Renal cortex interstitium (tissue), 15 donors: ENCODE measurements around the gene DLGAP1. TPM values are rescaled to one million over a fixed set of nuclear protein-coding genes. Genes with fewer than 3 reads are reported as not detected.
"Not testable (repeated sequence)": the region's sequence is repeated elsewhere in the genome, so short reads cannot be mapped to it uniquely, and the experiment has no call there.

Experiments used
- DNase-seq, 11 donors: peaks; one replicate each; pipeline ENCODE4 v3.0.0-alpha.2; 2013; ENCODE audit warnings: low read depth in 9 of 11, low spot score in 4 of 11; ENCODE audit errors: extremely low read depth in 1 of 11
- long read RNA-seq, 16 experiments: transcript quantifications; one replicate each; lab custom pipeline, GENCODE V29; 2026
- polyA plus RNA-seq, 3 donors: library from polyadenylated mRNA; unstranded; fragments of 120-200 nt; gene quantifications; one replicate each; pipeline ENCODE4 v1.2.1, GENCODE V29; 2013; ENCODE audit not compliant: insufficient read length in 3 of 3

The DLGAP1 gene
- polyA plus RNA-seq, result 1 to 10 TPM; 4.6 to 6.1 (median 5.9) TPM
- long read RNA-seq, donor 1, result 0 reads
- long read RNA-seq, donor 2, partial matches to known transcripts, result 0 of 1 reads
- long read RNA-seq, donor 2, other reads (novel, unspliced or antisense), result 0 of 1 reads
- long read RNA-seq, donor 3, result 0 reads
- long read RNA-seq, donor 4, result 0 reads
- long read RNA-seq, donor 5, result 0 reads
- long read RNA-seq, donor 6, result 0 reads
- long read RNA-seq, donor 7, result 0 reads
- long read RNA-seq, donor 8, result 0 reads
- long read RNA-seq, donor 9, result 0 reads
- long read RNA-seq, donor 10, result 0 reads
- long read RNA-seq, donor 11, result 0 reads
- long read RNA-seq, donor 12, result 0 reads
- long read RNA-seq, donor 13, result 0 reads
- long read RNA-seq, donor 14, full-length matches to known transcripts, result 1 of 1 reads
- long read RNA-seq, donor 14, partial matches to known transcripts, result 0 of 1 reads
- long read RNA-seq, donor 14, other reads (novel, unspliced or antisense), result 0 of 1 reads
- long read RNA-seq, donor 15, result 0 reads
- long read RNA-seq, donor 16, partial matches to known transcripts, result 0 of 1 reads
- long read RNA-seq, donor 16, other reads (novel, unspliced or antisense), result 0 of 1 reads

DNA sequence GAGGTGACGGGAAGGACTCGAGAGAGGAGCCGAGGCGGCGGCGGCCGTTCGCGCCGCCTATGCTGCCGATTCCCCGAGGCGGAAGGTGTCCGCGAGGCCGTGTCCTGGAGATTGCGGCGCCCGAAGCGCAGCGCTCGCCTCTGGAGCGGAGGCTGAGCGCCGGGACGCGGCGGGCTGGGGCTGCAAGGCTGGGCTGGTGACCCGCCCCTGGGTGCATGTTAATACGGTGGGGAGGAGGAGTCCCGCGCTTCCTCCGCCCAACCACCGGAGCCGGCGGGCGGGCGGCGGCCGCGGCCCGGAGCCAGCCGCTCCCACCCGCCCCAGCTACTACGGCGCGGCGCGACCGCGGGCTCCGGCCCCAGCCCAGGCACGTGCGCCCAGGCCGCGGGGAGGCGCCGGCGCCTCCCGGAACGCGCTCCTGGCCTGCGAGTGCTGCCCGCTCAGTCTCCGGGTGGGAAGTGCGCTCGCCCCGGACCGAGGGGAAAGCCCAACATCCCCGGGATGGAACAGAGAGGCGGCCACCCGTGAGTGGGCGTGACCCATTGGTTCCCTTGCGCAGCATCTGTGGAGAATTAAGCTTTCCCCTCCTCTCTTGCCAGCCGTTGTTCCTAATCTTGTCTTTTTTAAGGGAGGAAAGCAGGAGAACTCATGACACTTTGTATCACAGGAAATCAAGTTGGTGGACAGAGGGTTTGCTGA lies at the start of gene DLGAP1:
Gene DLGAP1 (minus strand): TSS at position 195 of the 699 bp plus-strand sequence.
- DNase-seq, result peak in 8 of 11 donors; percentile 49 to 72 (median 67)

- not testable (repeated sequence) for DNase-seq
Observed at GRCh38 chr18:4494703-4495284, 39.7 kb upstream of the DLGAP1 start.

GRCh38 chr18:4468511-4468910 lies 13.4 kb upstream of the DLGAP1 start:
- DNase-seq, result no peak

GRCh38 chr18:4454537-4455112 lies 482 bp downstream of the DLGAP1 start:
- peak in 3 of 11 donors; percentile 12 to 20 (median 17) for DNase-seq

DNA sequence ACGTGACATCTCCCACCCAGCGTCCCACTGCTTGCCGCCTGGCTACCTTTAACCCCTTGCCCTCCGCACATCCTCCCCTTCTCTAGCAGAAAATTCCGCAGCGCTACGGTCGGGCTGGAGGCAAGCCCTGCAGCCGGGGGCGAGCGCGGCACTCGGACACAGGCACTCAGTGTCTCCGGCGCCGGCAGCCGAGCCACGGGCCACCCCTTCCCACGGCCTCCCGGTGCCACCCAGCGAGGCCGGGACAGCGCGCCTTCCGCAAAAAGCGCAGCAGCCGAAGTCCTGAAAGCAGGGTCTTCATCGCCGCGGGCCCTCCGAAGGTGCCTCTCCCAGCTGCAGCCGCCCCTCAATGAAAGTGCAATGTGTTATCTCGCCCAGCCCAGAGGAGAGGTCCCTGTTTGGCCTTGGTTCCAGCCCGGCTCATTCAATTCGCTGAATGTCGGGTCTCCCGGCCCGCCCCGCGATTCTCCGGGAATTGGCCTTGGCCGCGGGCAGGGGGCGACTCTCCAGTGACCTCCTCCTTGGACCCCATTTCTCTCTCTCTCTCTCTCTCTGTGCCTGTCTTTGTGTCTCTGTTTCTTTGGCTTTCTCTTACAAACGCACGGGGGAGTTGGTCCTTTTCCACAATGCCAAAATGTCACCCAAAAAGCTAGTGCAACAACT lies 1.1 kb downstream of the DLGAP1 start:
- peak in 3 of 11 donors; percentile 23 to 28 (median 24) for DNase-seq

DNA sequence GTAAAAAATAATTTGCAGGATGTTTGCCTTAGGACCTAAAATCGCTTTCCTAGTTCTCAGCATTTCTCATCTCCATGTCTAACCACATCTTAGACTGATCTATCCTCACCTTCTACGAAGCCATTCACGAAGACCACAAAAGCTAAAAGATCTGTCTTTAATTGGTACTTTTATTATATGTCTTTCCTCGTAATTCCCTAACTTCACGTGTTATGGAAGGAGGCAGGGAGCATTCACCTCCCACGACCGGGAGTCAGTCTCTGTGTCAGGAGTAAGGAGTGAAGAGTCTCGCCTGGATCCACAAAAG lies 1.6 kb downstream of the DLGAP1 start:
- DNase-seq, result peak in 1 of 11 donors; percentile 24

GRCh38 chr18:4450065-4450658 lies 4.9 kb downstream of the DLGAP1 start:
- peak in 1 of 11 donors; percentile 20 for DNase-seq

- no peak for DNase-seq
Observed at GRCh38 chr18:4445902-4446301, 9.2 kb downstream of the DLGAP1 start.

GRCh38 chr18:4444306-4444705 lies 10.8 kb downstream of the DLGAP1 start:
- DNase-seq, result no peak

GRCh38 chr18:4441098-4441497 lies 14.0 kb downstream of the DLGAP1 start:
- no peak for DNase-seq

- no peak for DNase-seq
Observed at GRCh38 chr18:4438938-4439337, 16.2 kb downstream of the DLGAP1 start.

GRCh38 chr18:4433717-4434116 lies 21.4 kb downstream of the DLGAP1 start:
- no peak for DNase-seq

DNA sequence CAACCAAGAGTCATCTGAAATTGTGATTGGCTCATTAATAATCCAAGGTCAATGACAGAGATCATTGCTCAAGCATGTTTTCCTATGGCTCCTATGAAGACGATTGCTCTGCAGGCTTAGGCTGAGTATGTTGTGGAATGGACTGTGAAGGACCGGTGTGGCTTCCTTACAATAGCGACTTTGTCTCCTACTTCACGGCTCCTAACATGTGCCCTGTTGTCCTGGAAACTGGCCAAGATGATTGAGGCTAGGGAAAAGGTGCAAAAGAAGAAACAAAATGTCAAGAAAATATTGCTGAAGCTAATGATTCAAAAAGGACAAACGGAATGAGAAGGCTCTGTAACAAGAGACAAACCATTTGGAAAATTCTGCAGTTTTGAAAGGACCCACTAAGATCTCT lies 24.3 kb downstream of the DLGAP1 start:
- DNase-seq, result no peak

DNA sequence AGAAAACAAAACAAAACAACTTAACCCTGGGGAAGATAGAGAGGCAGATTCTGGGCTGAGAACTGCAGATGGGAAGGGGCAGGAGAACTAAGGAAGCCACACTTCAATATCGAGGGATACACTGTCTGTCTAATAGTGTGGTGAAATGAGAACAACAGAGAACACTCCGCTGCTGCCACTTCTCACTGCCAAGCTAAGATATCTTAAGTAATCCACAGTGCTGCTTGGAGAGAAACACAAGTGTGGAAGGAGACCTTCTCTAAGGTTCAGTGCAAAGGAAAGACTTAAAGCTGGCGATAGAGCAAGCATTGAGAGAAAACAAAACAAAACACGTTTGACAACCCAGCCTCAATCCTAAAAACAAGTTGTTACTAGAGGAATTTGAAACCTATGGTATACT lies 37.4 kb downstream of the DLGAP1 start:
- DNase-seq, result no peak

DNA sequence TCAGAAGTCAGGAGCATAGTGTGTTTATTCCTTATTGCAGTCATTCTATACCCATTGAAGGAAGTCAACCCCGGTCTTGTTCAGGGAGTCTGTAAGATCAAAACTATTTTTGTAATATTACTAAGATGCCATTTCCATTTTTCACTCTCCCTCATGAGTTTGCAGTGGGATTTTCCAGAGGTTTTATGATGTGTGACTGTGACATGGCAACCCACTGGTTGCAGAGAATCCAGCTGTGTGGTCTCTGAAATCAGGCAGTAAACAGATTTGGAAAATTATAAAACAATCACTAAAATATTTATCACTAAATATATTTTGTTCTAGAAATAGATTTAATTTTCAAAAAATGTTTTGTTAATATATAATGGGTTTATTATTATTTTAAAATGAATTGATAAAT lies 38.1 kb downstream of the DLGAP1 start:
- no peak for DNase-seq

- DNase-seq, result no peak
Observed at GRCh38 chr18:4412286-4412685, 42.8 kb downstream of the DLGAP1 start.

- no peak for DNase-seq
Observed at GRCh38 chr18:4406856-4407255, 48.3 kb downstream of the DLGAP1 start.

DNA sequence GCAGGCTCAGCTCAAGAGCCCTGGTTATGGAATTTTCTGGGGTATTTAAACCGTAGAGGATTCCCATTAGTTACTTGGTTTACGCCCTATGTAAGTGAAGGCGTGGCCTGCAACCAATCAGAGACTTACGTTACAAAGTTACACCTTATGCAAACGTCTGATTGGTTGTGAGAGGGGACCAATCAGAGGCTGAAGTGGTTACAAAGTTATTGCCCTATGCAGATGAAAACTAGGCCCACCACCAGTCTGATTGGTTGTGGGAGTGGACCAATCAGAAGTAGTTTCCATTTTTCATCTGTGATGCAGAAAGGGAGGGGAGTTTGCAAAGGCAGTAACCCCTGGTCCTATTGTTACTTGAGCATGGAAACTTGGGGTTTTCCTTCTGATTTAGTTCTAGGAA lies 49.1 kb downstream of the DLGAP1 start:
- no peak for DNase-seq

GRCh38 chr18:4403836-4404235 lies 51.3 kb downstream of the DLGAP1 start:
- DNase-seq, result no peak
